H1 (cell line): Measurements from ENCODE around the gene MMP24. TPM values are rescaled to one million over a fixed set of nuclear protein-coding genes. Genes with fewer than 3 reads are reported as not detected.

Experiments
- CTCF ChIA-PET: fragments of 300-600 bp; sonication (Branson Sonifier 250); formaldehyde crosslinking; loops from one replicate; lab custom pipeline; 2021; ENCODE audit not compliant: partially characterized antibody; lab: Charles Lee
- POLR2A ChIA-PET: fragments of 300-600 bp; sonication (Branson Sonifier 250); formaldehyde crosslinking; loops from one replicate; lab custom pipeline; 2021; ENCODE audit warnings: inconsistent platforms; ENCODE audit not compliant: partially characterized antibody; lab: Charles Lee
- DNase-seq, 2 experiments: peaks; one replicate each; pipeline versions ENCODE4 v3.0.0 to v3.0.0-alpha.2; 2010 to 2022; ENCODE audit warnings: low spot score in 2 of 2, low read depth in 1 of 2, mixed read lengths in 1 of 2
- FAIRE-seq: peaks from 2 replicates; lab custom pipeline; 2011; peaks lifted over from hg19 to GRCh38; lab: Jason Lieb, UNC
- H2AFZ ChIP-seq: 2 replicates; pipeline ENCODE4 v1.8.1; 2012; ENCODE audit warnings: low read length, inconsistent platforms
- H2AK5ac ChIP-seq: 2 replicates; pipeline ENCODE4 v1.6.1; 2013; ENCODE audit warnings: low read depth, low read length
- H2BK120ac ChIP-seq: replicated peaks from 2 replicates; pipeline ENCODE3; 2013; ENCODE audit warnings: low read depth, low read length, inconsistent platforms
- H2BK12ac ChIP-seq: 2 replicates; pipeline ENCODE4 v1.6.1; 2013; ENCODE audit warnings: low read depth, low read length
- H2BK15ac ChIP-seq: 2 replicates; pipeline ENCODE4 v1.6.1; 2013; ENCODE audit warnings: low read length
- H2BK20ac ChIP-seq: 2 replicates; pipeline ENCODE4 v1.6.1; 2013; ENCODE audit warnings: low read length
- H2BK5ac ChIP-seq: 2 replicates; pipeline ENCODE4 v1.6.1; 2013; ENCODE audit warnings: low read depth, low read length
- H3K14ac ChIP-seq: 2 replicates; pipeline ENCODE4 v1.6.1; 2013; ENCODE audit warnings: inconsistent platforms; ENCODE audit not compliant: insufficient read length
- H3K18ac ChIP-seq: 2 replicates; pipeline ENCODE4 v1.6.1; 2013; ENCODE audit warnings: low read length; ENCODE audit errors: extremely low read depth
- H3K23ac ChIP-seq: 2 replicates; pipeline ENCODE4 v1.6.1; 2013; ENCODE audit warnings: inconsistent platforms; ENCODE audit not compliant: insufficient read length
- H3K23me2 ChIP-seq: 2 replicates; pipeline ENCODE4 v1.6.1; 2013; ENCODE audit warnings: low read depth, low read length
- H3K27ac ChIP-seq: 2 replicates; pipeline ENCODE4 v1.6.1; 2011; ENCODE audit warnings: low read depth, low read length, inconsistent platforms
- H3K27me3 ChIP-seq, 4 experiments: replicated peaks in 1 of 4; 1 replicate in 1 of 4; 2 replicates in 3 of 4; pipeline versions ENCODE4 v1.6.1 to v1.8.1; 2011 to 2013; ENCODE audit warnings: low read length in 3 of 4, mild to moderate bottlenecking in 3 of 4, inconsistent platforms in 2 of 4, mixed read lengths in 2 of 4, moderate library complexity in 1 of 4; ENCODE audit not compliant: control insufficient read depth in 3 of 4, insufficient read depth in 3 of 4; ENCODE audit errors: extremely low read depth in 1 of 4
- H3K36me3 ChIP-seq, 4 experiments: 2 replicates each; pipeline versions ENCODE4 v1.6.1 to v1.8.1; 2011 to 2013; ENCODE audit warnings: mild to moderate bottlenecking in 4 of 4, low read length in 3 of 4, moderate library complexity in 2 of 4, control low read depth in 1 of 4, inconsistent platforms in 1 of 4; ENCODE audit not compliant: insufficient read depth in 4 of 4, control insufficient read depth in 2 of 4
- H3K4ac ChIP-seq: replicated peaks from 2 replicates; pipeline ENCODE3; 2013; ENCODE audit warnings: low read length, low read depth, mixed read lengths, inconsistent platforms; ENCODE audit not compliant: insufficient read length
- H3K4me1 ChIP-seq, 4 experiments: replicated peaks in 1 of 4; 1 replicate in 1 of 4; 2 replicates in 3 of 4; pipeline versions ENCODE4 v1.6.1 to v1.8.1; 2011 to 2013; ENCODE audit warnings: low read length in 3 of 4, inconsistent platforms in 2 of 4, mixed read lengths in 1 of 4; ENCODE audit not compliant: insufficient read depth in 4 of 4, control insufficient read depth in 3 of 4
- H3K4me2 ChIP-seq, 2 experiments: 2 replicates each; pipeline versions ENCODE4 v1.6.1 to v1.8.1; 2011 to 2013; ENCODE audit warnings: low read depth in 2 of 2, low read length in 2 of 2, control low read depth in 1 of 2, inconsistent platforms in 1 of 2, mild to moderate bottlenecking in 1 of 2; ENCODE audit not compliant: insufficient read depth in 1 of 2
- H3K4me3 ChIP-seq, 4 experiments: fragments of 200-600, 300-600 bp in 1 of 4; sonication (generic), shearing (Covaris generic), sonication (Bioruptor Twin) in 1 of 4; 2 replicates each; pipeline versions ENCODE4 v1.5.1 to v1.8.1; 2011 to 2016; ENCODE audit warnings: low read length in 4 of 4, low read depth in 3 of 4, control low read depth in 2 of 4, inconsistent platforms in 2 of 4, mild to moderate bottlenecking in 2 of 4, mixed read lengths in 1 of 4, moderate library complexity in 1 of 4; ENCODE audit not compliant: insufficient read depth in 2 of 4; ENCODE audit errors: extremely low read depth in 1 of 4
- H3K56ac ChIP-seq: replicated peaks from 2 replicates; pipeline ENCODE3; 2013; ENCODE audit warnings: low read depth, mild to moderate bottlenecking, mixed read lengths, low read length, inconsistent platforms; ENCODE audit not compliant: insufficient read length
- H3K79me1 ChIP-seq: 2 replicates; pipeline ENCODE4 v1.6.1; 2013; ENCODE audit warnings: low read depth, low read length, control low read depth
- H3K79me2 ChIP-seq, 2 experiments: 2 replicates each; pipeline versions ENCODE4 v1.6.1 to v1.8.1; 2012 to 2013; ENCODE audit warnings: low read length in 2 of 2, mild to moderate bottlenecking in 2 of 2, inconsistent platforms in 1 of 2; ENCODE audit not compliant: insufficient read depth in 2 of 2, control insufficient read depth in 1 of 2
- H3K9ac ChIP-seq, 4 experiments: replicated peaks in 1 of 4; 1 replicate in 1 of 4; 2 replicates in 3 of 4; pipeline versions ENCODE4 v1.6.1 to v1.8.1; 2011 to 2013; ENCODE audit warnings: low read depth in 3 of 4, low read length in 3 of 4, control low read depth in 2 of 4, mild to moderate bottlenecking in 2 of 4, moderate library complexity in 2 of 4, inconsistent platforms in 1 of 4; ENCODE audit errors: extremely low read depth in 1 of 4
- H3K9me3 ChIP-seq, 2 experiments: 2 replicates each; pipeline versions ENCODE4 v1.6.1 to v1.8.1; 2012 to 2013; ENCODE audit warnings: mild to moderate bottlenecking in 2 of 2, moderate library complexity in 2 of 2, control low read depth in 1 of 2, inconsistent platforms in 1 of 2, low read depth in 1 of 2, low read length in 1 of 2, mixed read lengths in 1 of 2; ENCODE audit not compliant: insufficient read depth in 2 of 2
- H4K20me1 ChIP-seq, 2 experiments: replicated peaks in 1 of 2; 2 replicates each; pipeline versions ENCODE3 to v1.8.1; 2011 to 2013; ENCODE audit warnings: inconsistent platforms in 2 of 2, low read length in 2 of 2, mild to moderate bottlenecking in 1 of 2; ENCODE audit not compliant: insufficient read depth in 2 of 2, control insufficient read depth in 1 of 2
- H4K5ac ChIP-seq: 2 replicates; pipeline ENCODE4 v1.6.1; 2013; ENCODE audit warnings: low read length, low read depth, mixed read lengths, inconsistent platforms; ENCODE audit not compliant: insufficient read length
- H4K8ac ChIP-seq: 2 replicates; pipeline ENCODE4 v1.8.0; 2013; ENCODE audit warnings: mild to moderate bottlenecking, moderate library complexity, low read length, inconsistent platforms; ENCODE audit not compliant: insufficient read depth; ENCODE audit errors: extremely low read depth
- H4K91ac ChIP-seq: replicated peaks from 2 replicates; pipeline ENCODE3; 2013; ENCODE audit warnings: low read length, mixed read lengths, inconsistent platforms; ENCODE audit not compliant: insufficient read length
- JUN ChIP-seq: IDR thresholded peaks from 2 replicates; pipeline ENCODE4 v1.6.1; 2011; ENCODE audit warnings: low read depth, mild to moderate bottlenecking, improper control_type of control experiment, low read length
- MAFK ChIP-seq: IDR thresholded peaks from 2 replicates; pipeline ENCODE4 v1.6.1; 2012; ENCODE audit warnings: low read depth, mild to moderate bottlenecking, improper control_type of control experiment, low read length
- SP2 ChIP-seq: IDR thresholded peaks from 2 replicates; pipeline ENCODE4 v1.6.1; 2012; ENCODE audit warnings: mild to moderate bottlenecking, low read length, inconsistent platforms
- WGBS, 2 experiments: shearing (Covaris generic) in 1 of 2; methylation state at CpG; one replicate each; pipeline versions ENCODE4 v1.1.6 to v1.1.7; 2013 to 2015; ENCODE audit warnings: low lambda C conversion rate in 2 of 2, mixed read lengths in 2 of 2, inconsistent platforms in 1 of 2, low coverage in 1 of 2, missing lambda C conversion rate in 1 of 2; ENCODE audit not compliant: insufficient replicate concordance in 2 of 2, insufficient coverage in 1 of 2, insufficient read length in 1 of 2; ENCODE audit errors: extremely low coverage in 1 of 2, missing lambda C conversion rate in 1 of 2; 5-methylcytosine and 5-hydroxymethylcytosine counted together
- polyA plus RNA-seq, 7 experiments: library from polyadenylated mRNA; depleted of rRNA in 3 of 7; stranded (reverse) in 5 of 7; unstranded in 2 of 7; fragments of >200 nt in 5 of 7; fragments of 200-250 nt in 2 of 7; gene quantifications; 1 replicate in 5 of 7; 2 replicates in 1 of 7; 4 replicates in 1 of 7; pipeline versions ENCODE4 v1.2.1 to v1.2.3, GENCODE V29; 2011 to 2013; ENCODE audit warnings: missing spikeins in 2 of 7, mixed read lengths in 2 of 7
- total RNA-seq: library from RNA; stranded (reverse); fragmentation: NEBNext Ultra II Directional; extraction: Animal tissue kit (Norgen Biotek cat#: 25700); gene quantifications from 2 replicates; pipeline ENCODE4 v1.2.1, GENCODE V29; 2021
- TF ChIP-seq, protein P1 (sequence below): IDR thresholded peaks from 2 replicates; pipeline ENCODE4 v1.6.1; 2011; ENCODE audit warnings: low read length, improper control_type of control experiment

Gene MMP24
- total and polyA plus RNA-seq, 2 of the 8 experiments (the other 6 are each of a cell fraction or from before 2014, with no cell fraction given) = 18.8 to 21.4 TPM

DNA sequence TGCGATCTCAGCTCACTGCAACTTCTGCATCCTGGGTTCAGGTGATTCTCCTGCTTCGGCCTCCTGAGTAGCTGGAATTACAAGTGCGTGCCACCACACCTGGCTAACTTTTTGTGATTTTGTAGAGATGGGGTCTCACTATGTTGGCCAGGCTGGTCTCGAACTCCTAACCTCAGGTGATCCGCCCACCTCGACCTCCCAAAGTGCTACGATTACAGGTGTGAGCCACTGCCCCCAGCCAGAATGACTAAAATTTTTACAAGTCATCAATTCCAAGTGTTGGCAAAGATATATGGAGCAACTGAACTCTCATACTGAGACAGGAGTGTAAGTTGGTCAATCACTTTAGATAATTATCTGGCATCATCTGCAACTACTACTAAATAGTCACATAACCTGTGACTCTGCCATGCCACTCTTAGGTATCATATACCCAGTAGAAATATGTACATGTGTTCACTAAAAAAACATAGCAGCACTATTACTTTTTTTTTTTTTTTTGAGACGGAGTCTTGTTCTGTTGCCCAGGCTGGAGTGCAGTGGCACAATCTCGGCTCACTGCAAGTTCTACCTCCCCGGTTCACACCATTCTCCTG lies 55.1 kb downstream of the MMP24 start:
- peaks cover 12% of the 10 kb centered on the region; the same call in 1 of the 2 replicates for H3K79me1 ChIP-seq
- H3K14ac ChIP-seq = no peak overlapping the region
- TF ChIP-seq SP2 (no peak), JUN (no peak), MAFK (no peak)
- TF ChIP-seq, protein P1, sequence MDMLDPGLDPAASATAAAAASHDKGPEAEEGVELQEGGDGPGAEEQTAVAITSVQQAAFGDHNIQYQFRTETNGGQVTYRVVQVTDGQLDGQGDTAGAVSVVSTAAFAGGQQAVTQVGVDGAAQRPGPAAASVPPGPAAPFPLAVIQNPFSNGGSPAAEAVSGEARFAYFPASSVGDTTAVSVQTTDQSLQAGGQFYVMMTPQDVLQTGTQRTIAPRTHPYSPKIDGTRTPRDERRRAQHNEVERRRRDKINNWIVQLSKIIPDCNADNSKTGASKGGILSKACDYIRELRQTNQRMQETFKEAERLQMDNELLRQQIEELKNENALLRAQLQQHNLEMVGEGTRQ = no peak
- H3K23ac ChIP-seq = no peak overlapping the region
- peaks cover 6 to 14% (median 8%) of the 10 kb centered on the region in 4 experiments; a peak in 6 of 7 replicates for H3K4me1 ChIP-seq
- POLR2A ChIA-PET = interaction anchor here (0.8 to 5.7 kb wide), 6 partner anchors 8 to 55 kb away, joined by 3 to 39 read pairs (median 4); partner anchors contain the start of genes FAM83C and MMP24
- no peak overlapping the region for H3K56ac ChIP-seq
- H2AFZ ChIP-seq = no peak overlapping the region
- H2BK120ac ChIP-seq = no peak overlapping the region
- CTCF ChIA-PET = interaction anchor here (0.7 to 11.1 kb wide), 2 partner anchors 20 to 915 kb away, joined by 3 to 104 read pairs; no protein-coding TSS in a partner anchor
- H3K23me2 ChIP-seq = peaks cover 13% of the 10 kb centered on the region
- no peak overlapping the region for H3K4me2 ChIP-seq
- peaks cover 9 to 29% of the 10 kb centered on the region in 2 experiments for H3K79me2 ChIP-seq
- peaks cover 25 to 38% (median 28%) of the 10 kb centered on the region in 4 experiments for H3K36me3 ChIP-seq
- H4K91ac ChIP-seq = no peak overlapping the region
- no peak overlapping the region for H4K5ac ChIP-seq
- peaks cover 7 to 14% of the 10 kb centered on the region in 2 experiments for H4K20me1 ChIP-seq
- no peak overlapping the region for H2BK12ac ChIP-seq
- H3K9me3 ChIP-seq = no peaks in the 10 kb centered on the region
- H3K18ac ChIP-seq = no peak overlapping the region
- H2BK5ac ChIP-seq = no peak overlapping the region
- no peak overlapping the region for H2AK5ac ChIP-seq
- no peak overlapping the region for H3K4me3 ChIP-seq
- 93% methylated on average over 9 of the region's 10 CpGs; no CpG with 5 or more reads in 1 of the 2 experiments for WGBS, 2 experiments
- no peak overlapping the region for H2BK20ac ChIP-seq
- no peak overlapping the region for H3K9ac ChIP-seq
- H4K8ac ChIP-seq = no peak overlapping the region
- no peak overlapping the region for H3K27ac ChIP-seq
- no peak overlapping the region for H3K4ac ChIP-seq
- no peaks in the 10 kb centered on the region for H3K27me3 ChIP-seq
- DNase-seq (no peak), FAIRE-seq (no peak)
- no peak overlapping the region for H2BK15ac ChIP-seq
